Activated CD8-positive, alpha-beta memory T cell treated with anti-CD3 and anti-CD28 coated beads, Interleukin-2, amount 10 ng/mL, durations not matched to agents 7 days and 5 days (primary cell): ENCODE results near the gene GPX7. TPM values are rescaled to one million over a fixed set of nuclear protein-coding genes. Genes with fewer than 3 reads are reported as not detected.

Experiments used
- ATAC-seq: fragments of 150-1000 bp; cut with Tn5 transposase; one replicate; pipeline ENCODE4 v1.10.0; 2021; ENCODE audit warnings: moderate library complexity
- CTCF ChIA-PET: fragments of 350-600 bp; sonication (Branson Sonifier 250); formaldehyde crosslinking; loops from one replicate; lab custom pipeline; 2021; ENCODE audit warnings: antibody characterized with exemption; lab: Charles Lee
- DNase-seq: peaks from one replicate; pipeline ENCODE4 v3.0.0-alpha.2; 2020
- H3K27ac Mint-ChIP-seq: one replicate; pipeline ENCODE4 v1.8.0; 2021; ENCODE audit warnings: mild to moderate bottlenecking, mixed read lengths
- H3K27me3 Mint-ChIP-seq: one replicate; pipeline ENCODE4 v1.8.0; 2021; ENCODE audit warnings: mixed read lengths
- H3K36me3 Mint-ChIP-seq: one replicate; pipeline ENCODE4 v1.8.0; 2021; ENCODE audit warnings: mild to moderate bottlenecking, mixed read lengths
- H3K4me1 Mint-ChIP-seq: one replicate; pipeline ENCODE4 v1.8.0; 2021; ENCODE audit warnings: mixed read lengths
- H3K4me3 Mint-ChIP-seq: one replicate; pipeline ENCODE4 v1.8.0; 2021; ENCODE audit warnings: mild to moderate bottlenecking, moderate library complexity, mixed read lengths
- H3K9me3 Mint-ChIP-seq: one replicate; pipeline ENCODE4 v1.8.0; 2022; ENCODE audit warnings: low read depth, mixed read lengths
- total RNA-seq, 2 experiments: library from RNA; stranded (reverse); gene quantifications; one replicate each; pipeline ENCODE4 v1.2.3, GENCODE V29; 2021

GPX7 gene
- total RNA-seq, 2 experiments from 2014 or later, result 14.4 to 15.3 TPM

- H3K9me3 Mint-ChIP-seq, result no peaks in the 10 kb centered on the region
- peaks cover 1% of the 10 kb centered on the region for H3K36me3 Mint-ChIP-seq
Observed at GRCh38 chr1:52595061-52595460, 7.1 kb upstream of the GPX7 start.

GRCh38 chr1:52597912-52598311, 4.3 kb upstream of the GPX7 start:
- no peak for DNase-seq
- Mint-ChIP-seq H3K36me3 (peaks cover 1% of the 10 kb centered on the region), H3K4me3 (no peak overlapping the region), H3K9me3 (no peaks in the 10 kb centered on the region), H3K27ac (no peak overlapping the region), H3K27me3 (no peaks in the 10 kb centered on the region), H3K4me1 (peaks cover 12% of the 10 kb centered on the region)
- no peak for ATAC-seq
- CTCF ChIA-PET, result no interaction called here

More at GRCh38 chr1:52595061-52595460, 7.1 kb upstream of the GPX7 start:
- no peaks in the 10 kb centered on the region for H3K27me3 Mint-ChIP-seq
- CTCF ChIA-PET, result no interaction called here
- no peaks in the 10 kb centered on the region for H3K4me1 Mint-ChIP-seq
- H3K4me3 Mint-ChIP-seq, result no peak overlapping the region
- no peak for ATAC-seq
- H3K27ac Mint-ChIP-seq, result no peak overlapping the region
- DNase-seq, result no peak

- DNase-seq (no peak), ATAC-seq (no peak)
- H3K4me1 Mint-ChIP-seq, result peaks cover 20% of the 10 kb centered on the region
- no peak overlapping the region for H3K27ac Mint-ChIP-seq
- CTCF ChIA-PET, result no interaction called here
- no peaks in the 10 kb centered on the region for H3K9me3 Mint-ChIP-seq
- peaks cover 1% of the 10 kb centered on the region for H3K36me3 Mint-ChIP-seq
- no peaks in the 10 kb centered on the region for H3K27me3 Mint-ChIP-seq
- no peak overlapping the region for H3K4me3 Mint-ChIP-seq
Observed at GRCh38 chr1:52598729-52599128, 3.4 kb upstream of the GPX7 start.

- DNase-seq (no peak), ATAC-seq (no peak)
- H3K9me3 Mint-ChIP-seq, result no peaks in the 10 kb centered on the region
- CTCF ChIA-PET, result interaction anchor here (0.6 kb wide), 1 partner anchor 26 kb away, joined by 3 read pairs; no protein-coding TSS in a partner anchor
- H3K4me1 Mint-ChIP-seq, result peaks cover 25% of the 10 kb centered on the region
- H3K36me3 Mint-ChIP-seq, result peaks cover 2% of the 10 kb centered on the region
- no peak overlapping the region for H3K4me3 Mint-ChIP-seq
- no peak overlapping the region for H3K27ac Mint-ChIP-seq
- H3K27me3 Mint-ChIP-seq, result no peaks in the 10 kb centered on the region
Observed at GRCh38 chr1:52599236-52599635, 2.9 kb upstream of the GPX7 start.

- CTCF ChIA-PET, result interaction anchor here (1.1 kb wide), 1 partner anchor 85 kb away, joined by 4 read pairs; no protein-coding TSS in a partner anchor
- peaks cover 3% of the 10 kb centered on the region for H3K36me3 Mint-ChIP-seq
- no peaks in the 10 kb centered on the region for H3K9me3 Mint-ChIP-seq
- no peak for DNase-seq
- no peak overlapping the region for H3K27ac Mint-ChIP-seq
- no peaks in the 10 kb centered on the region for H3K27me3 Mint-ChIP-seq
- H3K4me1 Mint-ChIP-seq, result peaks cover 34% of the 10 kb centered on the region
- no peak for ATAC-seq
- H3K4me3 Mint-ChIP-seq, result no peak overlapping the region
Observed at GRCh38 chr1:52600533-52601179, 1.5 kb upstream of the GPX7 start.

GRCh38 chr1:52601519-52601918, 652 bp upstream of the GPX7 start:
- ATAC-seq (no peak), DNase-seq (no peak)
- CTCF ChIA-PET, result interaction anchor here (0.9 to 1.1 kb wide), 2 partner anchors 48 to 84 kb away, joined by 4 read pairs; no protein-coding TSS in a partner anchor
- no peaks in the 10 kb centered on the region for H3K9me3 Mint-ChIP-seq
- no peaks in the 10 kb centered on the region for H3K27me3 Mint-ChIP-seq
- peak overlapping the region; percentile 71 for H3K27ac Mint-ChIP-seq
- H3K4me1 Mint-ChIP-seq, result peaks cover 40% of the 10 kb centered on the region
- peaks cover 3% of the 10 kb centered on the region for H3K36me3 Mint-ChIP-seq
- peak overlapping the region; percentile 67 for H3K4me3 Mint-ChIP-seq

GRCh38 chr1:52602856-52603600, 857 bp downstream of the GPX7 start:
- no peaks in the 10 kb centered on the region for H3K27me3 Mint-ChIP-seq
- CTCF ChIA-PET, result interaction anchor here (1.0 kb wide), 1 partner anchor 39 kb away, joined by 4 read pairs; no protein-coding TSS in a partner anchor
- peaks cover 3% of the 10 kb centered on the region for H3K36me3 Mint-ChIP-seq
- DNase-seq (peak; percentile 44), ATAC-seq (peak; percentile 41)
- peak overlapping the region; percentile 90 for H3K27ac Mint-ChIP-seq
- peak overlapping the region; percentile 79 for H3K4me3 Mint-ChIP-seq
- H3K9me3 Mint-ChIP-seq, result no peaks in the 10 kb centered on the region
- peaks cover 40% of the 10 kb centered on the region for H3K4me1 Mint-ChIP-seq

- Mint-ChIP-seq H3K27me3 (no peaks in the 10 kb centered on the region), H3K4me3 (peak overlapping the region; percentile 79), H3K27ac (peak overlapping the region; percentile 90), H3K4me1 (peaks cover 40% of the 10 kb centered on the region), H3K9me3 (no peaks in the 10 kb centered on the region), H3K36me3 (peaks cover 3% of the 10 kb centered on the region)
- DNase-seq (no peak), ATAC-seq (no peak)
- CTCF ChIA-PET, result interaction anchor here (1.0 to 1.3 kb wide), 2 partner anchors 9 to 38 kb away, joined by 4 read pairs; no protein-coding TSS in a partner anchor
Observed at GRCh38 chr1:52603630-52604029, 1.5 kb downstream of the GPX7 start.

GRCh38 chr1:52604063-52604770, 2.0 kb downstream of the GPX7 start:
- Mint-ChIP-seq H3K36me3 (peaks cover 3% of the 10 kb centered on the region), H3K4me3 (no peak overlapping the region), H3K27ac (peak overlapping the region; percentile 30), H3K9me3 (no peaks in the 10 kb centered on the region), H3K27me3 (no peaks in the 10 kb centered on the region), H3K4me1 (peaks cover 40% of the 10 kb centered on the region)
- ATAC-seq (no peak), DNase-seq (no peak)
- CTCF ChIA-PET, result interaction anchor here (0.6 to 1.3 kb wide), 3 partner anchors 10 to 38 kb away, joined by 3 to 4 read pairs (median 4); no protein-coding TSS in a partner anchor

GRCh38 chr1:52613636-52614373, 11.6 kb downstream of the GPX7 start:
- CTCF ChIA-PET, result no interaction called here
- no peak for ATAC-seq
- Mint-ChIP-seq H3K4me3 (no peak overlapping the region), H3K4me1 (peaks cover 6% of the 10 kb centered on the region), H3K9me3 (no peaks in the 10 kb centered on the region), H3K36me3 (peaks cover 9% of the 10 kb centered on the region), H3K27me3 (no peaks in the 10 kb centered on the region), H3K27ac (no peak overlapping the region)
- no peak for DNase-seq

GRCh38 chr1:52614671-52615070, 12.5 kb downstream of the GPX7 start:
- no peaks in the 10 kb centered on the region for H3K27me3 Mint-ChIP-seq
- H3K4me1 Mint-ChIP-seq, result peaks cover 6% of the 10 kb centered on the region
- DNase-seq (no peak), ATAC-seq (no peak)
- H3K36me3 Mint-ChIP-seq, result peaks cover 11% of the 10 kb centered on the region
- no peaks in the 10 kb centered on the region for H3K9me3 Mint-ChIP-seq
- CTCF ChIA-PET, result no interaction called here
- H3K27ac Mint-ChIP-seq, result no peak overlapping the region
- H3K4me3 Mint-ChIP-seq, result no peak overlapping the region

- Mint-ChIP-seq H3K36me3 (peaks cover 12% of the 10 kb centered on the region), H3K9me3 (no peaks in the 10 kb centered on the region), H3K4me1 (peaks cover 6% of the 10 kb centered on the region), H3K27me3 (no peaks in the 10 kb centered on the region), H3K27ac (no peak overlapping the region), H3K4me3 (no peak overlapping the region)
- ATAC-seq (no peak), DNase-seq (no peak)
- CTCF ChIA-PET, result no interaction called here
Observed at GRCh38 chr1:52615489-52616042, 13.4 kb downstream of the GPX7 start.
